ENCODE data around the gene GM2A. TPM values are rescaled to one million over a fixed set of nuclear protein-coding genes. Genes with fewer than 3 reads are reported as not detected.
"Not testable (repeated sequence)": the region's sequence is repeated elsewhere in the genome, so short reads cannot be mapped to it uniquely, and the experiment has no call there.

The GM2A gene
- total RNA-seq, 3 donors from 2014 or later: 22.0 to 32.1 (median 30.9) TPM

DNA sequence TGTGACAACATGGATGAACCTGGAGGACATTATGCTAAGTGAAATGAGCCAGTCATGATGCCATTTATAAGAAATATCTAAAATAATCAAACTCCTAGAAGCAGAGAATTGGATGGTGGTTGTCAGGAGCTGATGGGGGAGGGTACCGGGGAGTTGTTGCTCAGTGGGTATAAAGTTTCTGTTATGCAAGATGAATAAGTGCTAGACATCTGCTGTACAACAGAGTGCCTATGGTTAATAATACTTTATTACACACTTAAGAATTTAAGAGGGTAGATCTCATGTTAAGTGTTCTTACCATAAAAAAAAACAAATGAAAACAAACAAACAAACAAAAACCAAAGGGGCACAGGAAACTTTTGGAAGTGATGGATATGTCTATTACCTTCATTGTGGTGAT lies 16.1 kb upstream of the GM2A start:
- ATAC-seq (no peak), DNase-seq (no peak)
- Histone ChIP-seq H3K4me1 (ENCODE audit: low read depth) (peaks cover 6% of the 10 kb centered on the region), H3K4me3 (no peak overlapping the region), H3K9me3 (no peaks in the 10 kb centered on the region), H3K36me3 (ENCODE audit: low read depth) (no peaks in the 10 kb centered on the region)
- intact Hi-C loops (cut with DNase I, micrococcal nuclease): no loop called here
- TF ChIP-seq, protein P1, sequence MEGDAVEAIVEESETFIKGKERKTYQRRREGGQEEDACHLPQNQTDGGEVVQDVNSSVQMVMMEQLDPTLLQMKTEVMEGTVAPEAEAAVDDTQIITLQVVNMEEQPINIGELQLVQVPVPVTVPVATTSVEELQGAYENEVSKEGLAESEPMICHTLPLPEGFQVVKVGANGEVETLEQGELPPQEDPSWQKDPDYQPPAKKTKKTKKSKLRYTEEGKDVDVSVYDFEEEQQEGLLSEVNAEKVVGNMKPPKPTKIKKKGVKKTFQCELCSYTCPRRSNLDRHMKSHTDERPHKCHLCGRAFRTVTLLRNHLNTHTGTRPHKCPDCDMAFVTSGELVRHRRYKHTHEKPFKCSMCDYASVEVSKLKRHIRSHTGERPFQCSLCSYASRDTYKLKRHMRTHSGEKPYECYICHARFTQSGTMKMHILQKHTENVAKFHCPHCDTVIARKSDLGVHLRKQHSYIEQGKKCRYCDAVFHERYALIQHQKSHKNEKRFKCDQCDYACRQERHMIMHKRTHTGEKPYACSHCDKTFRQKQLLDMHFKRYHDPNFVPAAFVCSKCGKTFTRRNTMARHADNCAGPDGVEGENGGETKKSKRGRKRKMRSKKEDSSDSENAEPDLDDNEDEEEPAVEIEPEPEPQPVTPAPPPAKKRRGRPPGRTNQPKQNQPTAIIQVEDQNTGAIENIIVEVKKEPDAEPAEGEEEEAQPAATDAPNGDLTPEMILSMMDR (IDR thresholded peaks at IDR 0.05): no peak

DNA sequence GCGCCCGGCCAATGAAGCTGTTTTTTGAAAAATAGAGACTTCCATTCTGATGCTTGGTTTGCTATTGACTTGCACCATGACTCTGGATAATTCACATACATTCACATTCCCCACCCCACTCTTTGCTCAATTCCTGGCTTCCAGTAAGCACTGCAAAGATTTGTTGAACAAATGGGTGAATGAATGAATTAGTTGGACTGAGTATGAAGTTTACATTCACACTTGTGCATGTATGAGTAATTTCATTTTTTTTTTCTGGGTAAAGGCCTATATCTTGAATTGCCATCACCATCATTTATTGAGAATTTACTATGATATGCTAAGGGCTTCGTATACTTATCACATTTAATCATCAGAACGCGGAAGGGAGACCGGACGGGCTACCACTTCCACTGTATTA lies 15.3 kb upstream of the GM2A start:
- TF ChIP-seq, protein P1 (IDR thresholded peaks at IDR 0.05): no peak
- DNase-seq (no peak), ATAC-seq (no peak)
- peaks cover 6% of the 10 kb centered on the region for H3K4me1 ChIP-seq (ENCODE audit: low read depth)
- intact Hi-C loops (cut with DNase I, micrococcal nuclease): no loop called here
- no peaks in the 10 kb centered on the region for H3K36me3 ChIP-seq (ENCODE audit: low read depth)
- H3K4me3 ChIP-seq: no peak overlapping the region
- H3K9me3 ChIP-seq: no peaks in the 10 kb centered on the region

DNA sequence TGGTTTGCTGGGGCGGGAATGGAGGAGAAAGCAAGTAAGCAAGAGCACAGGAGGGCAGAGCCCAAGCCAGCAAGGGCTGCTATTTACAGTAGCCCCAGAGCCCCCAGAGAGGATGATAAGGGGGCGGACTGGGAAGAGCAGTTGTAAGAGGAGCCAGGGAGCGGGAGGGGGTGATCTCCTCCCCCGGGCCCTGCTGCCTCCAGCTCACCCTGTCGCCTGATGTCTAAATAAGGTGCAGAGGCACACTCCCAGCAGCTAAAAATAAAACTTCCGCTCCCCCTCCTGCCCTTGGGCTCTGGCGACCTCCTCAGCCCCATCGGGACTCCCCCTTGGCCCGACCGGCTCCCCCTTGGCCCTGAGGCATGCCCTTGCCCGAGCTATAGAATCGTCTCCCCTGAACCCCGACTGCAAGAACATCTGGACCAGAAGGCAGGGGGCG lies 14.7 kb upstream of the GM2A start:
- DNase-seq (no peak), ATAC-seq (peak; percentile 49)
- Histone ChIP-seq H3K36me3 (ENCODE audit: low read depth) (no peaks in the 10 kb centered on the region), H3K4me3 (no peak overlapping the region), H3K4me1 (ENCODE audit: low read depth) (peaks cover 6% of the 10 kb centered on the region), H3K9me3 (no peaks in the 10 kb centered on the region)
- TF ChIP-seq, protein P1 (IDR thresholded peaks at IDR 0.05): no peak
- intact Hi-C loops (cut with DNase I, micrococcal nuclease): no loop called here

DNA sequence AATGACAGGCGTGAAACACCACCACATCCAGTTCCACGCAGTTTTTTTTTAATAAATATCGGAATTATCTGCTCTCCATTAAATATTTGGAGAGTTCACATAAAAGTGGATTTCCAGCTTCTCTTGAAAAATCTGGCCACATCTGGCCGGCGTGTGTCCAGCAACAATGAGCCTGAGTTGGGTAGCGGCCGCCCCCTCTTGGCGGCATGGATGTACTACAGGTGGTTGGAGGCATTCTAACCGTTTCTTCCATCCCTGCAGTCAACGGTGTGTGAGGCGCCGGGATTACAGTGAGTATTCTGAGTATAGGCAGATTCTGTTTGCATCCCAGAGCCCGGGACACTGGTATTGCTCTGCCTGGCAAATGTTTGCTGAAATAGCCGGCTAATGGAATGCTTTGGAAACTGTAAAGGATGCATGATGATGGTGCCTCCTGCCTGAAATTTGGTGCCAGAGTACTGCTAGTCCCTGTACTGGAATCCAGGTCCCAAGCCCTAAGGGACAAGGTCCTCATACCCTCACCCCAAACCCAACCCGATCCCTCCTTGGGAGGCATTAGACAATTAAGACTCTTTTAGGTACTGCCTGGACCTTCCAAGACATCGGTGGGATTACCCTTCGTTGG lies 13.6 kb upstream of the GM2A start:
- H3K4me3 ChIP-seq: no peak overlapping the region
- intact Hi-C loops (cut with DNase I, micrococcal nuclease): no loop called here
- H3K36me3 ChIP-seq (ENCODE audit: low read depth): no peaks in the 10 kb centered on the region
- H3K9me3 ChIP-seq: no peaks in the 10 kb centered on the region
- TF ChIP-seq, protein P1 (IDR thresholded peaks at IDR 0.05): peak; percentile 89
- ATAC-seq (peak; percentile 89), DNase-seq (peak; percentile 78 to 82 (median 80))
- H3K4me1 ChIP-seq (ENCODE audit: low read depth): peaks cover 4% of the 10 kb centered on the region

DNA sequence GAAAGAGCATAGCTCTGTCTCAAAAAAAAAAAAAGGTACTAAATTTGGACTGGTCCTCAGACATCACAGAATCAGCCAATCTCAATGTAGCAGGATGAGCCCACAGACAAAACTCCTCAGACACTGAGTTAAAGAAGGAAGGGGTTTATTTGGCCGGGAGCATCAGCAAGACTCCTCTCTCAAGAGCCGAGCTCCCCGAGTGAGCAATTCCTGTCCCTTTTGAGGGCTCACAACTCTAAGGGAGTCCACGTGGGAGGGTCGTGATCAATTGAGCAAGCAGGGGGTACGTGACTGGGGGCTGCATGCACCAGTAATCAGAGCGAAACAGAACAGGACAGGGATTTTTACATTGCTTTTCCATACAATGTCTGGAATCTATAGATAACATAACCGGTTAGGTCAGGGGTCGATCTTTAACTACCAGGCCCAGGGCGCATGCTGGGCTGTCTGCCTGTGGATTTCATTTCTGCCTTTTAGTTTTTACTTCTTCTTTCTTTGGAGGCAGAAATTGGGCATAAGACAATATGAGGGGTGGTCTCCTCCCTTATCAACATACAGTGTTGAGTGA lies 12.6 kb upstream of the GM2A start:
- H3K36me3 ChIP-seq (ENCODE audit: low read depth); H3K4me3 ChIP-seq; DNase-seq; ATAC-seq; H3K9me3 ChIP-seq; H3K4me1 ChIP-seq (ENCODE audit: low read depth): not testable (repeated sequence)
- intact Hi-C loops (cut with DNase I, micrococcal nuclease): loop anchor here in 1 of 2 donors (10.0 kb wide), 1 partner anchor 116 kb away; no protein-coding TSS in a partner anchor

DNA sequence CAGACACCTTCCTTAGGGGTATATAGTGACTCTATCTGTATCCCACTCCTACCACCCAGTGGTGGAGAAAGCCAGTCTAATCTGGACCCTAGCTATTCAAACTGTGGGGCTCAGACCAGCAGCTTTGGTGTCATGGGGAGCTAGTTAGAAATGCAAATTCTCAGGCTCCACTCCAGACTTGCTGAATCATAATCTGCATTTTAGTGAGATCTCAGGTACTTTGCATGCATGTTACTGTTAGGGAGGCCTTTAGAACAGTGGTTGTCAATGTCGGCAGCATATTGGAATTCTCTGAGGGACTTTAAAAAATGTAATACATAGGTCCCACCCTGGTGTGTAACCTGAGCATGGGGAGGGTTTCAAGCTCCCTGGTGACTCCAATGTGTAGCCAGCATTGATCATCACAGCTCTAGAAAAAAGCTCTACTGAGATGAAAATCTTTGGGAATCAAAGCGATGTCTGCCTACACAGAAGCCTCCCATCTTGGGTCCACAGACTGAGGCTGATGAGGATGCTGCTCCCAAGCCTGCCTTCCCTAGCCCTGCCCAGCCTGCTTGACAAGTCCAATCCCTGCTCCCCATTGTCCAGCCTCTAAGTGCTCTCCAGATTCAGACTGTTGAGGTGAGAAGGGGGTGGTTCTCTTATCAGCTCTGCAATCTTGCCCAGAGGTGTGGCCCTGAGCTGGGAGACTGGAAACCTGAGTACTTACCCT lies 11.9 kb upstream of the GM2A start:
- H3K36me3 ChIP-seq (ENCODE audit: low read depth): no peaks in the 10 kb centered on the region
- intact Hi-C loops (cut with DNase I, micrococcal nuclease): loop anchor here in 1 of 2 donors (10.0 kb wide), 1 partner anchor 116 kb away; no protein-coding TSS in a partner anchor
- DNase-seq: no peak
- no peaks in the 10 kb centered on the region for H3K4me1 ChIP-seq (ENCODE audit: low read depth)
- TF ChIP-seq, protein P1 (IDR thresholded peaks at IDR 0.05): no peak
- no peak overlapping the region for H3K4me3 ChIP-seq
- no peaks in the 10 kb centered on the region for H3K9me3 ChIP-seq
- no peak for ATAC-seq
